Measurements from ENCODE around the gene SELENOF.

DNA sequence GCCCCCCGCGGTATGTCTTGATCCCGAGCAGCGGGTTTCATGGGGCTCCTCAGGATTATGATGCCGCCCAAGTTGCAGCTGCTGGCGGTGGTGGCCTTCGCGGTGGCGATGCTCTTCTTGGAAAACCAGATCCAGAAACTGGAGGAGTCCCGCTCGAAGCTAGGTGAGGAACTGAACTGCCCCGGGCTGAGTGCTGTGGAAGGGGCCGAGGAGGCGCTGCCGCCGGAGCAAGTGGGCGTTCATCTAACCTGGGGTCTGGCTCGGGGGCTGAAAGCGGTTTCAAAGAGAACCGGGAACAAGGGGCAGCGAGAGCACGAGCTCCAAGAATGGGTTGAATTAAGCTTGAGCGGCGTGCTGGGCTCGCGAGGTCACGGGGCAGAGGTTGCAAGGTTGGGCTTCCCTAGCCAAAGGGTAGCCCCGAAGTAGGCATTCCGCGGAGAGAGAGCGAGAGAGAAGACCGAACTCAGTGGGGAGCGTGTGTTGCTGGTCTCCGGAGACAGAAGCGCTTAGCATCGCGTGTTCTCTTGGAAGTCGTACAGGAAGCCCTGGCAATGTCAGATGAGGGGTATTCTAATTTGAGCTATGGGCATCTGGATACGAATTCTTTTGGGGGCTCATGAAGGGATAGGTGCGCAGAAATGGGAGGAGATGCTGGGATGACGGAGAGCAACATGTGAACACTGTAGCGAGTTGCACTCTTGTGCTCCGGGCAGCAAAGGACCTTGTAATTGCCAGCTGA lies 1.2 kb upstream of the SELENOF start:
- TF ChIP-seq CTCF (IDR thresholded peaks at IDR 0.05): no peak
- no peak for TF ChIP-seq POLR2A (IDR thresholded peaks at IDR 0.05)

All from Peyer's patch (tissue), 4 donors.